Dermis blood vessel endothelial cell (primary cell): Measurements from ENCODE around the gene TAGLN. TPM values are rescaled to one million over a fixed set of nuclear protein-coding genes. Genes with fewer than 3 reads are reported as not detected.

ENCODE experiments used
- DNase-seq: peaks from one replicate; pipeline ENCODE4 v3.0.0; 2010
- total RNA-seq: library from RNA; depleted of rRNA; stranded (reverse); fragments of >200 nt; gene quantifications from 2 replicates; pipeline ENCODE4 v1.2.3, GENCODE V29; 2014

Gene TAGLN
- total RNA-seq, 1 donor from 2014 or later, result 31.3 TPM

- DNase-seq, result no peak
Measured at GRCh38 chr11:117231842-117232091, 32.6 kb downstream of the TAGLN start, which contains the start of gene PCSK7. Gene PCSK7 (minus strand): TSS chr11:117232073. CDS start chr11:117229844, 2,229 bp downstream.

DNA sequence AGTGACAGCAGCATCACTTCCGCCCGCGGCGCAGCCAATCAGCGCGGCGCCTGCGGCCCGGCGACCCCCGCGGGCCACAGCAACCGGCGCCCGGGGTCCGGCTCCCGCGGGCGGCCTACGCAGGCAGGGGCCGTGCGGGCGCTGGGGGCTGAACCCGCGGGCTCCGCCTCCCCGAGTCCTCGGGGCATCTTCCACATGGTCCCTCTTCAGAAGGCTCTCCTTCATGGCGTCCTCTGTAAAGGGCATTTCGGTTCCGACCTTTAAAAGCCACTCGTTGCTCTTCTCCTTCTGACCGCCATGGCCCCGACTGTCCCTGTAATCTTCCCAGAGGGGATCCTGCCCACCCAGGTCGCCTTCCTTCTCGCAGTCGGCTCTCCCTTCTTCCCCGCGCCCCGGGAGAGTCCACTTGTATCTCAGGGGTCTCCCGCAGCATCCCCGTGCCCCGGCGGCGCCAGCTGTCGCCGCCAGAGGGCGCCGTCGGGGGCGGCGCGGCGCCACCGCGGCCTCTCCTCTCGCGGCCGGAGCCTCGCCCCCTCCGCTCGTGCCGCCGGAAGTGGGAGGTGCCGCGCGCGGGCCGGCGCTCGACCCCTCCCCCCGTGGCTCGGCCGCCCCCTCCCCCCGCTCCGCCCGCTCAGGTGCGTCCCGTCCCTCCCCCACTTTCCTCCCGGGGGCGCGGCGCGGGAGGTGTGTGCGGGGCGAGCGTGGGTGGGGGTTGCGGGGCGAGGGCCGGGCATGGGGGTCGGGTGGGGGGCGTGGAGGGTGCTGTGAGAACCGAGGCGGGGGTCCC is 33.1 kb downstream of the TAGLN start, which contains the start of gene RNF214:
RNF214 (plus strand) TSS at position 580 of the 787 bp plus-strand sequence. CDS start 1,602 bp downstream, outside the sequence.
- DNase-seq, result peak; percentile 83

GRCh38 chr11:117232911-117233409 is 33.8 kb downstream of the TAGLN start:
- peak; percentile 28 for DNase-seq

GRCh38 chr11:117238221-117238620 is 39.1 kb downstream of the TAGLN start:
- no peak for DNase-seq

DNA sequence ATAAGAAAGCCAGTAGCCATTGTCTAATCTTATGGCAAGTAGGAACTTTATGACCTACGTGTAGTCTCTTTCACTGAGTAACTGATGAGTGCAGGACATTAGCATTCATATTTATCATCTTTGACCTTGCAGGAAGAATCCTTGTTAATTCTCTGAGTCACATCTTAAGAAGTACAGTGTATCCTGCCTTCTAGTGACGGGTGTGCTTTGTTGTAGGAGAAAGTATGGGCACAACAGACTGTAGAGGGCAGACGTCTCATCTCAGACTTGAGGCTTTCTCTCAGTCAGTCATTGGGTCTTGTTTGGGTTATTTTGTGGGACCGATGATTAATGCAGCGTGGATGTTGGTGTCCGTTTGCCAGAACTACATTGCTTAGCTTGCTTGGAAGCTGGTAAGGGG is 40.1 kb downstream of the TAGLN start:
- DNase-seq, result peak; percentile 90

DNA sequence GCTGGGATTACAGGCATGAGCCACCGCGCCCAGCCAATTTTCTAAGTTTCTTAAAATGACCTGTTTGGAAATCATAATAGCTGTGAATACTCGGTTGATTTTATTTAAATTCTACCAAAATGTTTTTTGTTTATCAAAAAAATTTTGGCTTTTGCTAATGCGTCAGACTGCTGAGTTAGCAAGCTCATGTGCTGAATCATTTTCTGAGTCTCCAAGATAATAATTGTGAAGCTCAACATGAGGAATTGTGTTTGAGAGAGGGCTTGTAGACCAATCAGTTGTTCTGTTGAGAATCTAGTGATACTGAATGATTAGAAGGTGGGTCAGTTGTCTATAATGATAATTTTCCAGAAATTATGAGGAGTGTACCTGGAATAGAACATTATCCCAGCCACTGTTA is 49.2 kb downstream of the TAGLN start:
- no peak for DNase-seq

DNA sequence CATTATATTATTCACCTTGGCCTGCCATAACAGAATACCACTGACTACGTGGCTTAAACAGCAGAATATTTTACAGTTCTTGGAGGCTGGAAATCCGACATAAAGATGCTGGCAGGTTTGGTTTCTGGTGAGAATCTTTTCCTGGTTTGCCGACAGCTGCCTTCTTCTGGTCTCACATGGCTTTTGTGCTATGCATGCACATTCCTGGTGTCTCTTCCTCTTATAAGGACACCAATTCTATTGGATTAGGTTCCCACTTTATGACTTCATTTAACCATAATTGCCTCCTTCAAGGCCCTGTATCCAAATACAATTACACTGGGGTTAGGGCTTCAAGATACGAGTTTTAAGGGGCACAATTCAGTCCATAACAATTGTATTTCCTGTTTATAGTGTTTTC is 50.4 kb downstream of the TAGLN start:
- no peak for DNase-seq

DNA sequence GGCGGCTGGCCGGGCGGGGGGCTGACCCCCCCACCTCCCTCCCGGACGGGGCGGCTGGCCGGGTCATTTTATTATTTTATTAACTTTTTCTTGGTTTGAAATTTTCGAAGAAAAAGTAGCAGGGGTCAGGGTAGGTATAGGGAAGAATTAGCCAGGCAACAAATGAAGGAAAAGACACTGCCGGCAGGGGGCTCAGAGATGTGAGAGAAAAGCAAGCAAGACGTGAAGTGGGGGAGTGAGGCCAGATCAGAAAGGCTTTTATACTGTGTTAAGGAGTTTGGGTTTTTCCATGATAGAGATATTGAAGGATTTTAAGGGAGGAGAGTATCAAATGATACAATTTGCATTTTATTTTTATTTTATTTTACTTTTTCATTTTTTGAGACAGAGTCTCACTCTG is 52.3 kb downstream of the TAGLN start:
- DNase-seq, result no peak

DNA sequence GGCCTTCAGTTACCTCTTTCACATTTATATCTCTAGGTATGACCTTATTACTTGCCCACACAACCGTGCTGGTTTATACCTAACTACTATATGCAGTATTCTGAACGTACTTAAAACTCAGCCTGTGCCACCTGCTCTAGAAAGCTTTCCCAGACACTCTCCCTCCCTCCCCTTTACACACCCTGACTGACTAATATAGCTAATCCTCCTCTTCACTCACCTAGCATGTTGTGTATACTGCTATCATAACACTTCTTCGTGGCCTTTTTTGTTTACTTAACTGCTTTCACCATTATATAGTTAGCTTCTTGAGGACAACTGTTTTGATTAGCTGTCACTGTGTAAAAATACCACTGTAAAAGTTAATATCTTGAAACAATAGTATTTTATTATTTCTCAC is 56.8 kb downstream of the TAGLN start:
- DNase-seq, result no peak

GRCh38 chr11:117256573-117256972 is 57.4 kb downstream of the TAGLN start:
- DNase-seq, result no peak

Other genes starting within 250 kb of the TAGLN start
- 12.9 and 16.7 TPM in 2 replicates for gene SIK3, start 100.9 kb upstream of the TAGLN start, total RNA-seq
- gene PAFAH1B2, start 55.1 kb upstream of the TAGLN start, total RNA-seq, result 231 and 325 TPM in 2 replicates
- 10.4 and 19.5 TPM in 2 replicates for gene SIDT2, start 20.6 kb upstream of the TAGLN start, total RNA-seq
- 54.1 and 63.5 TPM in 2 replicates for gene PCSK7, start 32.7 kb downstream of the TAGLN start, total RNA-seq
- gene RNF214, start 33.3 kb downstream of the TAGLN start, total RNA-seq, result 10.6 and 12.3 TPM in 2 replicates
- gene BACE1-AS, start 92.0 kb downstream of the TAGLN start, total RNA-seq, result 2.4 and 3.1 TPM in 2 replicates
- gene BACE1, start 116.9 kb downstream of the TAGLN start, total RNA-seq, result 7.1 and 17.0 TPM in 2 replicates
- gene CEP164, start 128.5 kb downstream of the TAGLN start, total RNA-seq, result 24.0 and 28.0 TPM in 2 replicates